Measurements from ENCODE around the gene ATP8B1.

DNA sequence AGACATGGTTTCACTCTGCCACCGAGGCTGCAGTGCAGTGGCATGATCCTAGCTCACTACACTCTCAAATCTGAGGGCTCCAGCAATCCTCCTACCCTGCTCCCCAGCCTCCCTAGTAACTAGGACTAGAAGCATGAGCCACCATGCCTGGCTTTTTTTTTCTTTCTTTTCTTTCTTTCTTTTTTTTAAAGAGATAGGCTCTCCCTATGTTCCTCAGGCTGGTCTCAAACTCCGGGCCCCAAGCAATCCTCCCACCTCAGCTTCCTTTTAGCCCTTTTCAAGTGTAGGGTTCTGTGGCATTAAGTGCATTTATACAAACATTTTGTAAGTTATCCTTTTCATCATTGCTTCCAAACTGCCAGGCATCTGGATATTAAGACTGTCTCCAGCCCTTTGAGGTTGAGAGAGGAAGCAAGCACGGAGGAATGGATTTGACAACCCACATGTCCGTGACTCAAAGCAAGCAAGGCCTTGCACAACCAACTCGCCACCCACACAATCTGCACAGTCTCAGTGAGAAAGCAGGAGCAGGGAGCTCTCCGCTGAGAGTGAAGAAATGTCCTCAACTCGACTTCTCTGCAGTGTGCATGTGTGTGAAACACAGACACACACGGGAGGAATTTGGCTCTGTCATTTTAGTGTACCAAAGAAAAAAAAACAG, 65.6 kb downstream of the ATP8B1 start:
- no peak for TF ChIP-seq POLR2A (IDR thresholded peaks at IDR 0.05)
- TF ChIP-seq, protein P1, sequence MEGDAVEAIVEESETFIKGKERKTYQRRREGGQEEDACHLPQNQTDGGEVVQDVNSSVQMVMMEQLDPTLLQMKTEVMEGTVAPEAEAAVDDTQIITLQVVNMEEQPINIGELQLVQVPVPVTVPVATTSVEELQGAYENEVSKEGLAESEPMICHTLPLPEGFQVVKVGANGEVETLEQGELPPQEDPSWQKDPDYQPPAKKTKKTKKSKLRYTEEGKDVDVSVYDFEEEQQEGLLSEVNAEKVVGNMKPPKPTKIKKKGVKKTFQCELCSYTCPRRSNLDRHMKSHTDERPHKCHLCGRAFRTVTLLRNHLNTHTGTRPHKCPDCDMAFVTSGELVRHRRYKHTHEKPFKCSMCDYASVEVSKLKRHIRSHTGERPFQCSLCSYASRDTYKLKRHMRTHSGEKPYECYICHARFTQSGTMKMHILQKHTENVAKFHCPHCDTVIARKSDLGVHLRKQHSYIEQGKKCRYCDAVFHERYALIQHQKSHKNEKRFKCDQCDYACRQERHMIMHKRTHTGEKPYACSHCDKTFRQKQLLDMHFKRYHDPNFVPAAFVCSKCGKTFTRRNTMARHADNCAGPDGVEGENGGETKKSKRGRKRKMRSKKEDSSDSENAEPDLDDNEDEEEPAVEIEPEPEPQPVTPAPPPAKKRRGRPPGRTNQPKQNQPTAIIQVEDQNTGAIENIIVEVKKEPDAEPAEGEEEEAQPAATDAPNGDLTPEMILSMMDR (IDR thresholded peaks at IDR 0.05), result no peak
